ES-I3 (cell line): Measurements from ENCODE around the gene EIF5.

Experiments used
- H3K36me3 ChIP-seq: 2 replicates; pipeline ENCODE4 v1.6.1; 2013; ENCODE audit warnings: mild to moderate bottlenecking, low read length, control low read depth, moderate library complexity; ENCODE audit not compliant: insufficient read depth
- H3K4me1 ChIP-seq: 2 replicates; pipeline ENCODE4 v1.6.1; 2013; ENCODE audit warnings: mild to moderate bottlenecking, control low read depth, low read length; ENCODE audit not compliant: insufficient read depth
- H3K9ac ChIP-seq: 2 replicates; pipeline ENCODE4 v1.6.1; 2013; ENCODE audit warnings: low read depth, mild to moderate bottlenecking, low read length, moderate library complexity
- H3K9me3 ChIP-seq: 2 replicates; pipeline ENCODE4 v1.6.1; 2013; ENCODE audit warnings: mild to moderate bottlenecking, low read length, moderate library complexity; ENCODE audit not compliant: control insufficient read depth, insufficient read depth

Gene EIF5

GRCh38 chr14:103360548-103360947 lies 26.5 kb downstream of the EIF5 start:
- Histone ChIP-seq H3K9me3 (peaks cover 6% of the 10 kb centered on the region), H3K36me3 (no peaks in the 10 kb centered on the region), H3K4me1 (peaks cover 9% of the 10 kb centered on the region; the same call in 1 of the 2 replicates), H3K9ac (no peak overlapping the region)

GRCh38 chr14:103361867-103362266 lies 27.8 kb downstream of the EIF5 start:
- H3K4me1 ChIP-seq: no peaks in the 10 kb centered on the region; the same call in 1 of the 2 replicates
- H3K9ac ChIP-seq: no peak overlapping the region
- H3K9me3 ChIP-seq: peaks cover 6% of the 10 kb centered on the region
- H3K36me3 ChIP-seq: no peaks in the 10 kb centered on the region

GRCh38 chr14:103362780-103363179 lies 28.7 kb downstream of the EIF5 start:
- Histone ChIP-seq H3K9ac (no peak overlapping the region), H3K36me3 (no peaks in the 10 kb centered on the region), H3K9me3 (peaks cover 6% of the 10 kb centered on the region), H3K4me1 (no peaks in the 10 kb centered on the region; the same call in 1 of the 2 replicates)

- H3K4me1 ChIP-seq: no peaks in the 10 kb centered on the region
- no peaks in the 10 kb centered on the region for H3K36me3 ChIP-seq
- no peak overlapping the region for H3K9ac ChIP-seq
- H3K9me3 ChIP-seq: peaks cover 6% of the 10 kb centered on the region
These were observed 32.7 kb downstream of the EIF5 start for GRCh38 chr14:103366741-103367140.

GRCh38 chr14:103367995-103368394 lies 34.0 kb downstream of the EIF5 start:
- H3K4me1 ChIP-seq: peaks cover 8% of the 10 kb centered on the region; the same call in 1 of the 2 replicates
- no peak overlapping the region for H3K9ac ChIP-seq
- H3K36me3 ChIP-seq: no peaks in the 10 kb centered on the region
- peaks cover 2% of the 10 kb centered on the region; the same call in 1 of the 2 replicates for H3K9me3 ChIP-seq

GRCh38 chr14:103370087-103370486 lies 36.0 kb downstream of the EIF5 start:
- Histone ChIP-seq H3K9me3 (no peaks in the 10 kb centered on the region), H3K9ac (no peak overlapping the region)

GRCh38 chr14:103372017-103372416 lies 38.0 kb downstream of the EIF5 start:
- no peaks in the 10 kb centered on the region for H3K9me3 ChIP-seq
- H3K36me3 ChIP-seq: no peaks in the 10 kb centered on the region
- peaks cover 8% of the 10 kb centered on the region; the same call in 1 of the 2 replicates for H3K4me1 ChIP-seq
- no peak overlapping the region for H3K9ac ChIP-seq

More at GRCh38 chr14:103370087-103370486, 36.0 kb downstream of the EIF5 start:
- H3K4me1 ChIP-seq: peaks cover 8% of the 10 kb centered on the region; the same call in 1 of the 2 replicates
- no peaks in the 10 kb centered on the region for H3K36me3 ChIP-seq

GRCh38 chr14:103372552-103373304 lies 38.7 kb downstream of the EIF5 start:
- H3K9me3 ChIP-seq: no peaks in the 10 kb centered on the region
- peaks cover 8% of the 10 kb centered on the region; the same call in 1 of the 2 replicates for H3K4me1 ChIP-seq
- H3K36me3 ChIP-seq: no peaks in the 10 kb centered on the region
- no peak overlapping the region for H3K9ac ChIP-seq

GRCh38 chr14:103374121-103374520 lies 40.1 kb downstream of the EIF5 start:
- Histone ChIP-seq H3K36me3 (no peaks in the 10 kb centered on the region), H3K4me1 (peaks cover 8% of the 10 kb centered on the region; the same call in 1 of the 2 replicates), H3K9ac (no peak overlapping the region), H3K9me3 (no peaks in the 10 kb centered on the region)

GRCh38 chr14:103377522-103378037 lies 43.5 kb downstream of the EIF5 start:
- Histone ChIP-seq H3K4me1 (peaks cover 5% of the 10 kb centered on the region; the same call in 1 of the 2 replicates), H3K9me3 (no peaks in the 10 kb centered on the region), H3K36me3 (no peaks in the 10 kb centered on the region), H3K9ac (no peak overlapping the region)

- no peaks in the 10 kb centered on the region for H3K4me1 ChIP-seq
- no peaks in the 10 kb centered on the region for H3K9me3 ChIP-seq
- H3K9ac ChIP-seq: no peak overlapping the region
- no peaks in the 10 kb centered on the region for H3K36me3 ChIP-seq
These were observed 44.2 kb downstream of the EIF5 start for GRCh38 chr14:103378038-103378854.

GRCh38 chr14:103380719-103381377 lies 46.8 kb downstream of the EIF5 start:
- Histone ChIP-seq H3K4me1 (peaks cover 6% of the 10 kb centered on the region; the same call in 1 of the 2 replicates), H3K9ac (no peak overlapping the region), H3K36me3 (no peaks in the 10 kb centered on the region), H3K9me3 (no peaks in the 10 kb centered on the region)

GRCh38 chr14:103382376-103382775 lies 48.3 kb downstream of the EIF5 start:
- H3K9me3 ChIP-seq: no peaks in the 10 kb centered on the region
- H3K9ac ChIP-seq: no peak overlapping the region
- no peaks in the 10 kb centered on the region for H3K36me3 ChIP-seq
- H3K4me1 ChIP-seq: peaks cover 6% of the 10 kb centered on the region; the same call in 1 of the 2 replicates
